Cardiac septum (tissue), 1 donor: ENCODE results near the gene CDC123. TPM values are rescaled to one million over a fixed set of nuclear protein-coding genes. Genes with fewer than 3 reads are reported as not detected.
A peak's percentile ranks its signal among the peaks of the same experiment; 100 is the strongest.
"Not testable (repeated sequence)": the region's sequence is repeated elsewhere in the genome, so short reads cannot be mapped to it uniquely, and the experiment has no call there.

Experiments used
- DNase-seq: peaks from one replicate; pipeline ENCODE4 v3.0.0-alpha.2; 2020; ENCODE audit warnings: low spot score
- intact Hi-C: fragments of 100-400 bp; cut with DNase I; formaldehyde crosslinking; loops from one replicate; pipeline ENCODE4 v1.14.0; 2022
- total RNA-seq: library from RNA; stranded (reverse); fragmentation: NEBNext Ultra II Directional; extraction: Animal tissue kit (Norgen Biotek cat#: 25700); gene quantifications from one replicate; pipeline ENCODE4 v1.2.1, GENCODE V29; 2021
- donor health status: DM: no; HTN: no; CAD: no.

The CDC123 gene
- total RNA-seq, 1 donor from 2014 or later = 44.2 TPM

DNA sequence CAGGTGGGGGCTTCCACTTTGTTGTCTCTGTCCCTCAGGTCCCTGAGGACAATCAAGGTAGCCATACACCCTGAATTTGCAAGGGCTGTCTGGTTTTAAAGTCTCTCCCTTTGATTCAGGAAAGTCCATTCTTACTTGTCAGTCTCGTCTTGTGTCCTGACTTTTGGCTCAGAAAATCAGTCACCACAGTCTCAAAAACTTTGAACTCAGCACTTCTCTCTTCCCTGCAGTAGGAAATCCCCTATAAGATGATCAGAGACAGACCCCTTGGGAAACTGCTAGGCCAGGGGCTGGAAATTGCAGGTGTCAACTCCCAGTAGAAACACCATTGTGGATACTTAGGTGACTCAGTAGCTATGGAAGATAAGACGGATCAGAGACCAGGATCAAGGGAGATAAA is 73.1 kb downstream of the CDC123 start:
- intact Hi-C loops = loop anchor here (10.0 kb wide), 1 partner anchor 636 kb away; no protein-coding TSS in a partner anchor
- no peak for DNase-seq

DNA sequence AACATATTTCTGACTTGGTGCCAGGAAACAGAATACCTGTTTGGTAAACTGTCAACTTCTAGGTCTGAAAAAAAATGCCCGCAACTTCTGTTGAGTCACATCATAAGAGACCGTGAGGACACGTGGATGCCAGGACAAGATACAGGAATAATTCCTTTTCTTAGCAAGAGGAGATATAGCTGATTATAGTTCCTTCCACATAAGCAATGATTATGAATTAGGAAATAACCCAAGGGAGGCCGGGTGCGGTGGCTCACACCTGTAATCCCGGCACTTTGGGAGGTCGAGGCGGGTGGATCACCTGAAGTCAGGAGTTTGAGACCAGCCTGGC is 75.2 kb downstream of the CDC123 start:
- peak; percentile 29 for DNase-seq
- intact Hi-C loops = no loop called here

DNA sequence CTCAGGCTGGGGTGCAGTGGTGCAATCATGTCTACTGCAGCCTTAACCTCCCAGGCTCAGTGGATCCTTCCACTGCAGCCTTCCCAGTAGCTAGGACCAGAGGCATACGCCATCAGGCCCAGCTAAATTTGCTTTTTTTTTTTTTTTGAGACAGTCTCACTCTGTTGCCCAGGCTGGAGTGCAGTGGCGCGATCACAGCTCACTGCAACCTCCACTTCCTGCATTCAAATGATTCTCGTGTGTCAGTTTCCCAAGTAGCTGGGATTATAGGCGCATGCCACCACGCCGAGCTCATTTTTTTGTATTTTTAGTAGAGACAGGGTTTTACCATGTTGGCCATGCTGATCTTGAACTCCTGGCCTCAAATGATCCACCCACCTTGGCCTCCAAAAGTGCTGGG is 81.9 kb downstream of the CDC123 start:
- peak; percentile 31 for DNase-seq
- intact Hi-C loops = not testable (repeated sequence)

DNA sequence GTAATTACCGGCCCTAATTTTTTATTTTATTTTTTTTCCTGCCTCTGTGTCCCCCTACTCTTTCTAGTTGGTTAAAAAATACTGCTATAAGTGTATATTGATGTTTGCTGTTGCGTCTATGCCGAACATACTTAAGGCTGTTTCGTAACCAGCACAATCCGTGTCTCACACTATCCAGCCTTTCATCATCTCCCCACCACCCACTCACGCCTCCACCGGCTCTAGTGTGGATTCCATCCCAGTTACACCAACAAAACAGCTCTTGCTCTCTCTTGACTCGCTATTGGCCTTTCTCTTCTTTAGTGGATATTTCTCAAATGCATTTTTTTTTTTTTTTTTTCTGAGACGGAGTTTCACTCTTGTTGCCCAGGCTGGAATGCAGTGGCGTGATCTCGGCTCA is 83.3 kb downstream of the CDC123 start:
- intact Hi-C loops = no loop called here
- DNase-seq = peak; percentile 1

GRCh38 chr10:12287772-12288171 is 91.8 kb downstream of the CDC123 start:
- intact Hi-C loops = no loop called here
- DNase-seq = no peak

GRCh38 chr10:12297784-12298183 is 101.8 kb downstream of the CDC123 start:
- intact Hi-C loops, DNase-seq: not testable (repeated sequence)

DNA sequence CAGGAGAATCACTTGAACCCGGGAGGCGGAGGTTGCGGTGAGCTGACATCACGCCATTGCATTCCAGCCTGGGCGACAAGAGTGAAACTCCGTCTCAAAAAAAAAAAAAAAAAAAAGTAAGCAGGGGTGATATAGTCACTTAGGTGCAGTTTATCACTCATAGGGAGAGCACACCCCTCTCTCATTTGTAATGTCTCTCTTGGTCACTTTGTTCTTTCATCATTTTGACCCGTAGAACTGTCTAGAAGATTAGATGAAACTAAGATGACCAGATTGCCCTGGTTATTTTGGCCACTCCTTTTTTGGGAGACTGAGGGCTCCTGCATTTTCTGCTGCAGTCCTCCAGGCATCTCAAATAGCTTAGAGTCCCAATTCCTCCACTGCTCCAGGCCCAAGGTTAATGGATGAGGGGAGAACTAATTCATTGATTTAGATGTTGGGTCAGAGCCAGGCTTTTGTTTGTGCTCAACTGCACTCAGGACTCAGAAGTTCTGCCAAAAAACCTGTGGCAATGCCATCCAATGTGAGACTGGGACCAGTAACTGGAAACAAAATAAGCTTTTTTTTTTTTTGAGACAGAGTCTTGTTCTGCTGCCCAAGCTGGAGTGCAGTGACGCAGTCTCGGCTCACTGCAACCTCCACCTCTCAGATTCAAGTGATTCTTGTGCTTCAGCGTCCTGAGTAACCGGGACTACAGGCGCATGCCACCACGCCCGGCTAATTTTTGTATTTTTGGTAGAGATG is 103.4 kb downstream of the CDC123 start:
- peak; percentile 22 for DNase-seq
- intact Hi-C loops = no loop called here

Other genes with a start within 250 kb of the CDC123 start
- 15.2 TPM for gene UPF2, start 153.4 kb upstream of the CDC123 start, total RNA-seq
- gene DHTKD1, start 127.2 kb upstream of the CDC123 start, total RNA-seq = 25.0 TPM
- gene SEC61A2, start 66.5 kb upstream of the CDC123 start, total RNA-seq = 14.5 TPM
- gene NUDT5, start 297 bp upstream of the CDC123 start, total RNA-seq = 10.5 TPM
- 3.2 TPM for gene CAMK1D, start 153.4 kb downstream of the CDC123 start, total RNA-seq